Stomach (tissue), 9 donors: Measurements from ENCODE around the gene RNH1. TPM values are rescaled to one million over a fixed set of nuclear protein-coding genes. Genes with fewer than 3 reads are reported as not detected.

ENCODE experiments used
- DNase-seq, 2 donors: peaks; one replicate each; pipeline versions ENCODE4 v3.0.0 to v3.0.0-alpha.2; 2013 to 2019
- H3K27ac ChIP-seq, 5 donors: fragments of 200-600 bp in 4 of 5; sonication (generic) in 4 of 5; one replicate each; pipeline ENCODE4 v1.5.1; 2013 to 2019; ENCODE audit warnings: mild to moderate bottlenecking in 1 of 5, moderate library complexity in 1 of 5
- H3K27me3 ChIP-seq, 3 donors: fragments of 200-600 bp; sonication (generic); one replicate each; pipeline ENCODE4 v1.5.1; 2017 to 2019; ENCODE audit warnings: mixed run types in 1 of 3
- H3K36me3 ChIP-seq, 4 donors: fragments of 200-600 bp; sonication (generic); 1 replicate in 3 of 4; 2 replicates in 1 of 4; pipeline ENCODE4 v1.5.1; 2016 to 2019
- H3K4me1 ChIP-seq, 4 donors: fragments of 200-600 bp; sonication (generic); one replicate each; pipeline ENCODE4 v1.5.1; 2016 to 2019
- H3K4me3 ChIP-seq, 4 donors: fragments of 200-600 bp; sonication (generic) in 3 of 4; one replicate each; pipeline ENCODE4 v1.5.1; 2016 to 2019; ENCODE audit warnings: mild to moderate bottlenecking in 1 of 4
- H3K9me3 ChIP-seq, 4 donors: fragments of 200-600 bp; sonication (generic); one replicate each; pipeline ENCODE4 v1.5.1; 2016 to 2019
- EP300 ChIP-seq: sonication (generic); formaldehyde crosslinking; IDR thresholded peaks from one replicate; pipeline ENCODE4 v1.6.1; 2017; ENCODE audit warnings: antibody characterized with exemption
- POLR2A ChIP-seq, 4 donors: fragments of 450-650 bp; IDR thresholded peaks; one replicate each; pipeline ENCODE4 v1.6.1; 2016; ENCODE audit warnings: antibody characterized with exemption in 4 of 4, control low read depth in 2 of 4, mild to moderate bottlenecking in 1 of 4, moderate library complexity in 1 of 4
- POLR2AphosphoS5 ChIP-seq, 3 donors: sonication (generic); formaldehyde crosslinking; IDR thresholded peaks; one replicate each; pipeline ENCODE4 v1.6.1; 2016; ENCODE audit warnings: antibody characterized with exemption in 3 of 3
- WGBS, 5 donors: extraction: QIAGEN DNeasy Blood & Tissue Kit in 3 of 5; methylation state at CpG; one replicate each; pipeline versions ENCODE4 v1.1.5 to v1.1.7; 2013 to 2018; 5-methylcytosine and 5-hydroxymethylcytosine counted together
- intact Hi-C: fragments of 100-400 bp; cut with DNase I; formaldehyde crosslinking; loops from one replicate; pipeline ENCODE4 v1.15.1; 2023; ENCODE audit warnings: low total_unique reads
- polyA plus RNA-seq, 3 donors: library from polyadenylated mRNA; stranded (reverse); fragments of 200-250 nt; gene quantifications; one replicate each; pipeline ENCODE4 v1.2.3, GENCODE V29; 2013
- total RNA-seq, 5 donors: library from RNA; depleted of rRNA; stranded (reverse); fragments of >200 nt; gene quantifications; one replicate each; pipeline versions ENCODE4 v1.1.0 to v1.2.3, GENCODE V29; 2014 to 2016
- TF ChIP-seq, protein P1 (sequence below), 7 experiments: fragments of 450-650 bp in 4 of 7; fragments of 200-600 bp in 3 of 7; sonication (generic) in 3 of 7; IDR thresholded peaks; one replicate each; pipeline ENCODE4 v1.5.1; 2016 to 2019; ENCODE audit warnings: antibody characterized with exemption in 7 of 7, control low read depth in 2 of 7, mild to moderate bottlenecking in 1 of 7
- donor health status: healthy with polysubstance abuse.
- donor health status: Bipolar disorder and iron deficiency.
- donor health status: healthy.

RNH1 gene
- total and polyA plus RNA-seq, 8 donors: 61.3 to 260 (median 134) TPM

DNA sequence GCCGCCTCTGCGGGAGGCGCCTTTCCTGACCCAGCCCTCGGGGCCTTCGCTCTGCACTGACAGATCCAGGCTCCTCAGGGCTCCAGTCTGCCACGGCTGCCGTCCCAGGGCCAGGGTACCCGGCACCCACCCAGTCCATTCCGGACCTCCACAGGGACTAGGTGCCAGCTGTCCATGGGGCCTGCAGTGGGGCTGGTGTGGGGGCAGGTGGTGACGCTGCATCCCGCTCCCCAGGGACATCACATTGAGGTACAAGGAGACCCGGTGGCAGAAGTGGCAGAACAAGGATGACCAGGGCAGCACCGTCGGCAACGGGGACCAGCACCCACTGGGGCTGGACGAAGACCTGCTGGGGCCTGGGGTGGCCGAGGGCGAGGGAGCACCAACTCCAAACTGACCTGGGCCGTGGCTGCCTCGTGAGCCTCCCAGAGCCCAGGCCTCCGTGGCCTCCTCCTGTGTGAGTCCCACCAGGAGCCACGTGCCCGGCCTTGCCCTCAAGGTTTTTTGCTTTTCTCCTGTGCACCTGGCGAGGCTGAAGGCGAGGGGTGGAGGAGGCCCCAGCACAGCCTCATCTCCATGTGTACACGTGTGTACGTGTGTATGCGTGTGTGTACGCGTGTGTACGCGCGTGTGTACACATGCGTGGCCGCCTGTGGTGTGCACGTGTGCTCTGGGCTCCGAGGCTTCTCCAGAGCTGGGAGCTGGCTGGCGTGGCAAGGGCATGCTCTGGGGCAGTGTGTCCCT lies 16.7 kb downstream of the RNH1 start:
- no peak for TF ChIP-seq EP300
- intact Hi-C loops: no loop called here
- no peak for DNase-seq
- H3K9me3 ChIP-seq: no peaks in the 10 kb centered on the region
- peaks cover 19 to 81% (median 67%) of the 10 kb centered on the region in 4 donors for H3K36me3 ChIP-seq
- no peak overlapping the region for H3K4me3 ChIP-seq
- no peaks in the 10 kb centered on the region for H3K27me3 ChIP-seq
- no peak overlapping the region for H3K27ac ChIP-seq
- no peaks in the 10 kb centered on the region for H3K4me1 ChIP-seq
- WGBS, 5 donors: 91 to 97% (median 95%) methylated on average over 32 to 38 of the region's 38 CpGs

- no peak for DNase-seq
- Histone ChIP-seq H3K27me3 (no peaks in the 10 kb centered on the region), H3K36me3 (peaks cover 13 to 74% (median 61%) of the 10 kb centered on the region in 4 donors), H3K9me3 (no peaks in the 10 kb centered on the region), H3K27ac (no peak overlapping the region), H3K4me1 (no peaks in the 10 kb centered on the region), H3K4me3 (no peak overlapping the region)
- no peak for TF ChIP-seq POLR2A (IDR thresholded peaks at IDR 0.05)
- TF ChIP-seq, protein P1, sequence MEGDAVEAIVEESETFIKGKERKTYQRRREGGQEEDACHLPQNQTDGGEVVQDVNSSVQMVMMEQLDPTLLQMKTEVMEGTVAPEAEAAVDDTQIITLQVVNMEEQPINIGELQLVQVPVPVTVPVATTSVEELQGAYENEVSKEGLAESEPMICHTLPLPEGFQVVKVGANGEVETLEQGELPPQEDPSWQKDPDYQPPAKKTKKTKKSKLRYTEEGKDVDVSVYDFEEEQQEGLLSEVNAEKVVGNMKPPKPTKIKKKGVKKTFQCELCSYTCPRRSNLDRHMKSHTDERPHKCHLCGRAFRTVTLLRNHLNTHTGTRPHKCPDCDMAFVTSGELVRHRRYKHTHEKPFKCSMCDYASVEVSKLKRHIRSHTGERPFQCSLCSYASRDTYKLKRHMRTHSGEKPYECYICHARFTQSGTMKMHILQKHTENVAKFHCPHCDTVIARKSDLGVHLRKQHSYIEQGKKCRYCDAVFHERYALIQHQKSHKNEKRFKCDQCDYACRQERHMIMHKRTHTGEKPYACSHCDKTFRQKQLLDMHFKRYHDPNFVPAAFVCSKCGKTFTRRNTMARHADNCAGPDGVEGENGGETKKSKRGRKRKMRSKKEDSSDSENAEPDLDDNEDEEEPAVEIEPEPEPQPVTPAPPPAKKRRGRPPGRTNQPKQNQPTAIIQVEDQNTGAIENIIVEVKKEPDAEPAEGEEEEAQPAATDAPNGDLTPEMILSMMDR (IDR thresholded peaks at IDR 0.05): no peak
- no peak for TF ChIP-seq EP300
- no peak for TF ChIP-seq POLR2AphosphoS5 (IDR thresholded peaks at IDR 0.05)
- intact Hi-C loops: no loop called here
- 94 to 96% (median 94%) methylated on average over 10 to 37 of the region's 37 CpGs for WGBS, 5 donors
Observed at GRCh38 chr11:489610-490185, 17.3 kb downstream of the RNH1 start.

DNA sequence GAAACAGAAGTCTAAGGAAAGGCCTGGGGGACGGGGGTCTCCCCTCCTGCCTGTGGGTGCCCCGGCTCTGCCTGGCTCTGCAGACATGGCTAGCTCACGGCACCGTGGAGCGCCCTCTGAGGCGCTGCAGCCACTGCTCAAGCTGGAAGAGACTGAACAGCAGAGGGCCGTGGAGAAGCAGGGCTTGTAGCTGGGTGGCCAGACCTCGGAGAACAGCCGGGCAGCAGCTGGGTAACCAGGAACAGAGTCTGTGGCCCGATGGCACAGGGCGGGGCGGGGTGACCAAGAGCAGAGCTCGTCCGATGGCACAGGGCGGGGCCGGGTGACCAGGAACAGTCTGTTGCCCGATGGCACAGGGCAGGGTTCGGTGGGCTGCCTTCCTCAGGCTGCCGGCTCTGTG lies 18.1 kb downstream of the RNH1 start:
- WGBS, 5 donors: 88 to 92% (median 90%) methylated on average over 18 to 19 of the region's 19 CpGs
- H3K27ac ChIP-seq: no peak overlapping the region
- no peaks in the 10 kb centered on the region for H3K9me3 ChIP-seq
- H3K4me1 ChIP-seq: no peaks in the 10 kb centered on the region
- intact Hi-C loops: no loop called here
- H3K4me3 ChIP-seq: no peak overlapping the region
- no peaks in the 10 kb centered on the region for H3K27me3 ChIP-seq
- DNase-seq: no peak
- H3K36me3 ChIP-seq: peaks cover 6 to 67% (median 54%) of the 10 kb centered on the region in 4 donors
- no peak for TF ChIP-seq EP300
- TF ChIP-seq POLR2A (IDR thresholded peaks at IDR 0.05): no peak
- no peak for TF ChIP-seq POLR2AphosphoS5 (IDR thresholded peaks at IDR 0.05)
- TF ChIP-seq, protein P1 (IDR thresholded peaks at IDR 0.05): no peak

DNA sequence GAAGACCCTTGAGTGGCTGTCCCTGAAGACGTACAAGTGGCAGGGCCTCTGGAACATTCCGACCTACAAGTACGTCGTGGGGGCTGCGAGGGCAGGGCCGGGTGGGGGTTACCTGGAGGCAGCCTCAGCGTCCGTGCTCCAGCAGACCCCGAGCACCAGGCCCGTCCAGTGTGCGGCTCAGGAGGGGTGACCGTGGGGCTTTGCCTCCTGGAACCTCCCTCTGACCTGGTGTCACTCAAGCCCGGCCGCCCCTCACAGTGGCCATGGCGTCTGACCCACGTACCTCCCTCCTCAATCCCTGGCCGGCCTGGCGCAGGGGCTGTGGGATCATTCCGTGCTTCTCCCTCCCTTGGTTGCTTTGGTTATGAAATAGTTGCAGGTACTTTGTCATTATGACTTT lies 18.5 kb downstream of the RNH1 start:
- Histone ChIP-seq H3K27ac (no peak overlapping the region), H3K4me3 (no peak overlapping the region), H3K27me3 (no peaks in the 10 kb centered on the region), H3K36me3 (peaks cover 2 to 63% (median 49%) of the 10 kb centered on the region in 4 donors), H3K4me1 (no peaks in the 10 kb centered on the region), H3K9me3 (no peaks in the 10 kb centered on the region)
- intact Hi-C loops: no loop called here
- DNase-seq: no peak
- WGBS, 5 donors: 90 to 96% (median 93%) methylated on average over 7 to 19 of the region's 19 CpGs
- TF ChIP-seq, protein P1 (IDR thresholded peaks at IDR 0.05): no peak
- no peak for TF ChIP-seq POLR2A (IDR thresholded peaks at IDR 0.05)
- TF ChIP-seq EP300: no peak
- no peak for TF ChIP-seq POLR2AphosphoS5 (IDR thresholded peaks at IDR 0.05)

DNA sequence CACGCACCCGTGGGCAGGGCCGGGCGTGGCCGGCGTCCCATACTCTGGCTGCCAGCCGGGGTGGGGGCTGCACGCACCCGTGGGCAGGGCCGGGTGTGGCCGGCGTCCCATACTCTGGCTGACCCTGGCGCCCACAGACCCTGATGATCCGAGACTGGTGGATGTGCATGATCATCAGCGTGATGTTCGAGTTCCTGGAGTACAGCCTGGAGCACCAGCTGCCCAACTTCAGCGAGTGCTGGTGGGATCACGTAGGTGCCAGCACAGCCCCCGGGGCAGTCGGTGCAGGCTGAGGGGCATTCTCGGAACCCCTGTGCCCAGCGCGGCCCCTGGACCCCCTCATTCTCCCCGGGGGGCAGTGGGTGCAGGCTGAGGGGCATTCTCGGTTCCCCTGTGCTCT lies 19.0 kb downstream of the RNH1 start:
- intact Hi-C loops: no loop called here
- H3K27me3 ChIP-seq: no peaks in the 10 kb centered on the region
- no peak overlapping the region for H3K27ac ChIP-seq

More for the DNA sequence above, 19.0 kb downstream of the RNH1 start:
- TF ChIP-seq POLR2A (IDR thresholded peaks at IDR 0.05) (no peak), EP300 (no peak), POLR2AphosphoS5 (IDR thresholded peaks at IDR 0.05) (no peak)
- TF ChIP-seq, protein P1 (IDR thresholded peaks at IDR 0.05): no peak
- Histone ChIP-seq H3K4me1 (no peaks in the 10 kb centered on the region), H3K4me3 (no peak overlapping the region), H3K9me3 (no peaks in the 10 kb centered on the region), H3K36me3 (peaks cover 0 to 58% (median 44%) of the 10 kb centered on the region in 4 donors)
- DNase-seq: no peak
- 62 to 91% (median 70%) methylated on average over 7 to 25 of the region's 25 CpGs for WGBS, 5 donors
